Testis (tissue), 2 donors: ENCODE data around the gene IL22.

Experiments
- POLR2A ChIP-seq: fragments of 450-650 bp; IDR thresholded peaks from one replicate; pipeline ENCODE4 v1.6.1; 2017; ENCODE audit warnings: antibody characterized with exemption, mild to moderate bottlenecking, moderate library complexity
- TF ChIP-seq, protein P1 (sequence below), 3 experiments: fragments of 450-650 bp in 2 of 3; fragments of 200-600 bp in 1 of 3; sonication (generic) in 1 of 3; IDR thresholded peaks; one replicate each; pipeline ENCODE4 v1.5.1; 2016 to 2019; ENCODE audit warnings: antibody characterized with exemption in 3 of 3, mild to moderate bottlenecking in 2 of 3, moderate library complexity in 1 of 3

DNA sequence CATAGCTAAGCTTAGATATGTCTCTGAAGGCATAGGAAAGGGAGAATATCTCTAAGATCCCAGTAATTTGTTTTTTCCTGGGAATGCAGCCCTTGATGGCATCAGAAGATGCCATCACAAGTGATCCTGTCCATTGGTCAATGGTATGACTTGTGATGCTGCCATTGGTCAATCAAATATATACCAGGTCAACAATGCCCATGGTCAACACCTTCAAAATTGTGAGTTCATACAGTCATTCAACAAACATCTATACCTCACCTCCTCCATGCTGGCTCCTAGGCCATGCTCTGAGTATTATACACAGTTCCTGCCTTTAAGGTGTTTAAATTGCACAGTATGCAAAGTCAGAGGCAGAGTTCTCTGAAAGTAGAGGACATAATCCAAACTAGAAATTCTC is 19.3 kb upstream of the IL22 start:
- TF ChIP-seq, protein P1, sequence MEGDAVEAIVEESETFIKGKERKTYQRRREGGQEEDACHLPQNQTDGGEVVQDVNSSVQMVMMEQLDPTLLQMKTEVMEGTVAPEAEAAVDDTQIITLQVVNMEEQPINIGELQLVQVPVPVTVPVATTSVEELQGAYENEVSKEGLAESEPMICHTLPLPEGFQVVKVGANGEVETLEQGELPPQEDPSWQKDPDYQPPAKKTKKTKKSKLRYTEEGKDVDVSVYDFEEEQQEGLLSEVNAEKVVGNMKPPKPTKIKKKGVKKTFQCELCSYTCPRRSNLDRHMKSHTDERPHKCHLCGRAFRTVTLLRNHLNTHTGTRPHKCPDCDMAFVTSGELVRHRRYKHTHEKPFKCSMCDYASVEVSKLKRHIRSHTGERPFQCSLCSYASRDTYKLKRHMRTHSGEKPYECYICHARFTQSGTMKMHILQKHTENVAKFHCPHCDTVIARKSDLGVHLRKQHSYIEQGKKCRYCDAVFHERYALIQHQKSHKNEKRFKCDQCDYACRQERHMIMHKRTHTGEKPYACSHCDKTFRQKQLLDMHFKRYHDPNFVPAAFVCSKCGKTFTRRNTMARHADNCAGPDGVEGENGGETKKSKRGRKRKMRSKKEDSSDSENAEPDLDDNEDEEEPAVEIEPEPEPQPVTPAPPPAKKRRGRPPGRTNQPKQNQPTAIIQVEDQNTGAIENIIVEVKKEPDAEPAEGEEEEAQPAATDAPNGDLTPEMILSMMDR (IDR thresholded peaks at IDR 0.05), result no peak
- TF ChIP-seq POLR2A, result no peak
